Esophagus mucosa (tissue), 1 donor: ENCODE results near the gene CKMT1A. TPM values are rescaled to one million over a fixed set of nuclear protein-coding genes. Genes with fewer than 3 reads are reported as not detected.
"Not testable (repeated sequence)": the region's sequence is repeated elsewhere in the genome, so short reads cannot be mapped to it uniquely, and the experiment has no call there.

Experiments used
- ATAC-seq: fragments of 200-7000 bp; cut with Tn5 transposase; one replicate; pipeline ENCODE4 v1.9.1; 2020
- total RNA-seq: library from RNA; stranded (reverse); gene quantifications from one replicate; pipeline ENCODE4 v1.2.4, GENCODE V29; 2023
- donor health status: DM: yes; HTN: yes; CAD: no.

CKMT1A gene
- total RNA-seq, result 63.2 TPM

GRCh38 chr15:43693148-43694022 lies at the start of gene CKMT1A:
CKMT1A (plus strand) TSS chr15:43693859; CDS start chr15:43694051, 192 bp downstream.
- peak; percentile 80 for ATAC-seq

GRCh38 chr15:43648649-43649429 lies 44.8 kb upstream of the CKMT1A start, which contains the start of gene CATSPER2:
CATSPER2 (minus strand) TSS chr15:43648844; CDS start chr15:43648061, 783 bp downstream.
- peak; percentile 50 for ATAC-seq

GRCh38 chr15:43649430-43649926 lies 44.2 kb upstream of the CKMT1A start:
- not testable (repeated sequence) for ATAC-seq

GRCh38 chr15:43659727-43660126 lies 33.9 kb upstream of the CKMT1A start:
- ATAC-seq, result peak; percentile 23

- ATAC-seq, result not testable (repeated sequence)
These were observed 31.4 kb upstream of the CKMT1A start for GRCh38 chr15:43662293-43662692.

- peak; percentile 50 for ATAC-seq
These were observed 30.3 kb upstream of the CKMT1A start for GRCh38 chr15:43663333-43663732.

GRCh38 chr15:43666177-43666576 lies 27.5 kb upstream of the CKMT1A start:
- ATAC-seq, result not testable (repeated sequence)

GRCh38 chr15:43674175-43674574 lies 19.5 kb upstream of the CKMT1A start:
- ATAC-seq, result not testable (repeated sequence)

- peak; percentile 91 for ATAC-seq
These were observed 3.9 kb upstream of the CKMT1A start for GRCh38 chr15:43689604-43690301.

GRCh38 chr15:43692679-43693078 lies 980 bp upstream of the CKMT1A start:
- ATAC-seq, result peak; percentile 84

- no peak for ATAC-seq
These were observed 8.5 kb downstream of the CKMT1A start for GRCh38 chr15:43702174-43702573.

GRCh38 chr15:43702701-43703424 lies 9.2 kb downstream of the CKMT1A start:
- ATAC-seq, result no peak

GRCh38 chr15:43710431-43711131 lies 16.9 kb downstream of the CKMT1A start:
- not testable (repeated sequence) for ATAC-seq

- no peak for ATAC-seq
These were observed 29.5 kb downstream of the CKMT1A start for GRCh38 chr15:43723151-43723550.

- not testable (repeated sequence) for ATAC-seq
These were observed 32.6 kb downstream of the CKMT1A start for GRCh38 chr15:43726306-43726705.

GRCh38 chr15:43728053-43728725 lies 34.5 kb downstream of the CKMT1A start:
- not testable (repeated sequence) for ATAC-seq

- ATAC-seq, result no peak
These were observed 41.8 kb downstream of the CKMT1A start for GRCh38 chr15:43735416-43735815.

- peak; percentile 95 for ATAC-seq
These were observed 52.7 kb downstream of the CKMT1A start, which contains the start of gene PDIA3 for GRCh38 chr15:43746245-43746902. PDIA3 (plus strand) TSS chr15:43746438; CDS start chr15:43746540, 102 bp downstream.

- ATAC-seq, result peak; percentile 42
These were observed 53.2 kb downstream of the CKMT1A start for GRCh38 chr15:43746903-43747309.

- no peak for ATAC-seq
These were observed 54.7 kb downstream of the CKMT1A start for GRCh38 chr15:43748376-43748775.
